Left lung (tissue), 10 donors: ENCODE measurements around the gene SUSD1. TPM values are rescaled to one million over a fixed set of nuclear protein-coding genes. Genes with fewer than 3 reads are reported as not detected.

Experiments
- ATAC-seq: fragments of 200-7000 bp; cut with Tn5 transposase; one replicate; pipeline ENCODE4 v1.9.1; 2020; ENCODE audit warnings: moderate library complexity
- DNase-seq, 4 donors: peaks; one replicate each; pipeline ENCODE4 v3.0.0-alpha.2; 2013 to 2020
- H3K27ac ChIP-seq, 2 donors: fragments of 200-600 bp; sonication (generic) in 1 of 2; one replicate each; pipeline versions ENCODE4 v1.5.0 to v1.8.0; 2020 to 2021
- H3K27me3 ChIP-seq, 2 donors: fragments of 200-600 bp; sonication (generic) in 1 of 2; one replicate each; pipeline versions ENCODE4 v1.5.0 to v1.8.0; 2020 to 2021
- H3K36me3 ChIP-seq, 2 donors: fragments of 200-600 bp; sonication (generic) in 1 of 2; one replicate each; pipeline versions ENCODE4 v1.5.0 to v1.8.0; 2020 to 2021
- H3K4me1 ChIP-seq, 2 donors: fragments of 200-600 bp; one replicate each; pipeline ENCODE4 v1.8.0; 2021
- H3K4me3 ChIP-seq, 2 donors: fragments of 200-600 bp; sonication (generic) in 1 of 2; one replicate each; pipeline versions ENCODE4 v1.5.0 to v1.8.0; 2020 to 2021; ENCODE audit warnings: mild to moderate bottlenecking in 1 of 2
- H3K9me3 ChIP-seq, 2 donors: fragments of 200-600 bp; sonication (generic) in 1 of 2; one replicate each; pipeline versions ENCODE4 v1.5.0 to v1.8.0; 2020 to 2021
- CTCF ChIP-seq, 2 donors: fragments of 200-600 bp; sonication (generic) in 1 of 2; IDR thresholded peaks; one replicate each; pipeline versions ENCODE4 v1.5.0 to v1.8.0; 2021; ENCODE audit warnings: antibody characterized with exemption in 2 of 2
- intact Hi-C, 2 donors: fragments of 100-400 bp; cut with DNase I; formaldehyde crosslinking; loops; one replicate each; pipeline versions ENCODE4 v1.11.2 to v1.14.2; 2022
- polyA plus RNA-seq, 6 donors: library from polyadenylated mRNA; unstranded; fragments of 120-200 nt; gene quantifications; one replicate each; pipeline ENCODE4 v1.2.1, GENCODE V29; 2013; ENCODE audit not compliant: insufficient read length in 6 of 6
- total RNA-seq, 2 donors: library from RNA; stranded (reverse); fragmentation: NEBNext Ultra II Directional; extraction: Animal tissue kit (Norgen Biotek cat#: 25700); gene quantifications; one replicate each; pipeline ENCODE4 v1.2.1, GENCODE V29; 2021
- donor health status: DM: no; HTN: yes; CAD: no.
- donor health status: DM: no; HTN: no; CAD: no.

Gene SUSD1
- total and polyA plus RNA-seq, 8 donors = 26.7 to 41.8 (median 32.8) TPM

- peak; percentile 92 for ATAC-seq
- Histone ChIP-seq H3K27me3 (no peaks in the 10 kb centered on the region), H3K36me3 (no peaks in the 10 kb centered on the region), H3K4me3 (no peak overlapping the region), H3K4me1 (peaks cover 14 to 31% of the 10 kb centered on the region in 2 donors), H3K9me3 (no peaks in the 10 kb centered on the region), H3K27ac (peak overlapping the region; percentile 75 to 77)
- no peak for TF ChIP-seq CTCF (IDR thresholded peaks at IDR 0.05)
- intact Hi-C loops = no loop called here
- DNase-seq = peak in 1 of 4 donors; percentile 72
Measured at GRCh38 chr9:112012026-112012902, 162.8 kb downstream of the SUSD1 start.

- Histone ChIP-seq H3K9me3 (no peaks in the 10 kb centered on the region), H3K27me3 (no peaks in the 10 kb centered on the region), H3K4me1 (peaks cover 14 to 31% of the 10 kb centered on the region in 2 donors), H3K36me3 (no peaks in the 10 kb centered on the region), H3K27ac (no peak overlapping the region), H3K4me3 (no peak overlapping the region)
- no peak for TF ChIP-seq CTCF (IDR thresholded peaks at IDR 0.05)
- ATAC-seq (no peak), DNase-seq (no peak)
- intact Hi-C loops = no loop called here
Measured at GRCh38 chr9:112011051-112011620, 164.0 kb downstream of the SUSD1 start.

GRCh38 chr9:112010537-112010936, 164.6 kb downstream of the SUSD1 start:
- Histone ChIP-seq H3K9me3 (no peaks in the 10 kb centered on the region), H3K27ac (no peak overlapping the region), H3K36me3 (no peaks in the 10 kb centered on the region), H3K4me1 (peaks cover 14 to 31% of the 10 kb centered on the region in 2 donors), H3K27me3 (no peaks in the 10 kb centered on the region), H3K4me3 (no peak overlapping the region)
- DNase-seq = no peak
- intact Hi-C loops = no loop called here
- ATAC-seq = no peak
- TF ChIP-seq CTCF (IDR thresholded peaks at IDR 0.05) = no peak

- Histone ChIP-seq H3K4me1 (peaks cover 14 to 31% of the 10 kb centered on the region in 2 donors), H3K4me3 (no peak overlapping the region), H3K27me3 (no peaks in the 10 kb centered on the region), H3K36me3 (no peaks in the 10 kb centered on the region), H3K27ac (no peak overlapping the region), H3K9me3 (no peaks in the 10 kb centered on the region)
- ATAC-seq = no peak
- no peak for DNase-seq
- intact Hi-C loops = no loop called here
- no peak for TF ChIP-seq CTCF (IDR thresholded peaks at IDR 0.05)
Measured at GRCh38 chr9:112009656-112010055, 165.4 kb downstream of the SUSD1 start.

- intact Hi-C loops = no loop called here
- no peak for DNase-seq
- Histone ChIP-seq H3K27ac (peak overlapping the region in 1 of 2 donors; percentile 35), H3K4me1 (peaks cover 12 to 21% of the 10 kb centered on the region in 2 donors), H3K9me3 (no peaks in the 10 kb centered on the region), H3K4me3 (no peak overlapping the region), H3K27me3 (no peaks in the 10 kb centered on the region), H3K36me3 (no peaks in the 10 kb centered on the region)
- ATAC-seq = peak; percentile 11
- no peak for TF ChIP-seq CTCF (IDR thresholded peaks at IDR 0.05)
Measured at GRCh38 chr9:112007575-112008240, 167.4 kb downstream of the SUSD1 start.
